ENCODE measurements around the gene PPRC1.
"Not testable (repeated sequence)": the region's sequence is repeated elsewhere in the genome, so short reads cannot be mapped to it uniquely, and the experiment has no call there.

PPRC1 gene

DNA sequence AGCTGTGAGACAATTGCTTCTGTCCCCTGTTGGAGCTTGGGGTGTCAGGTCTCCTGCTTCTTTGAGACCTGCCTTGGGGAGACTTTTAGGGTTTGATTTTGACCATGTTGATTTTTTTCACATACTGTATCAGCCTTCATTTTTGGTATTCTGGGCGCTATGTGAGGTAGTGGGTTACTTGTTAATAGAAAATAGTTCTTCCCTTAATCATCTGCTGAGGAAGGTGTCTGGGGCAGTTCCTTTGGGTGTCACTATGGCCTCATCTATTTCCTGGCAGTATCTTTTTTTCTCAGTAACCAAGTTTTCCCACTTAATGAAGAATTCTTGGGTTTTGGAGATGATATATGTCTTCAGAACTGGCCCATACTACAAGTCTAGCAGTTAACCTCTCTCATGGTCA is 14.7 kb downstream of the PPRC1 start:
- no peak for DNase-seq

DNA sequence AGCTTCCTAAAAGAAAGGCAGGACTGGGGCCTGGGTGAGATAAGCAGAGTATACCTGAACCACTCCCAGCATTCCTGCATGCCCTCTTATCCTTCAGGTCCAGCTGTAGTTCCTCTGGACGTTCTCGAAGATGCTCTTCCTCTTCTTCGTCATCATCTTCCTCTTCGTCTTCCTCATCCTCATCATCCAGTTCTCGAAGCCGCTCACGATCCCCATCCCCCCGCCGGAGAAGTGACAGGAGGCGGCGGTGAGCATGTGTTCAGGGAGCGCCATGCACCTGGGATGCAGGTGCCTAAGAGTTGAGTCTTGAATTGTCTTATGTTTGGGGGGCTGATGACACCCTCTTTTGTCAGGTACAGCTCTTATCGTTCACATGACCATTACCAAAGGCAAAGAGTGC is 15.4 kb downstream of the PPRC1 start:
- DNase-seq: no peak

DNA sequence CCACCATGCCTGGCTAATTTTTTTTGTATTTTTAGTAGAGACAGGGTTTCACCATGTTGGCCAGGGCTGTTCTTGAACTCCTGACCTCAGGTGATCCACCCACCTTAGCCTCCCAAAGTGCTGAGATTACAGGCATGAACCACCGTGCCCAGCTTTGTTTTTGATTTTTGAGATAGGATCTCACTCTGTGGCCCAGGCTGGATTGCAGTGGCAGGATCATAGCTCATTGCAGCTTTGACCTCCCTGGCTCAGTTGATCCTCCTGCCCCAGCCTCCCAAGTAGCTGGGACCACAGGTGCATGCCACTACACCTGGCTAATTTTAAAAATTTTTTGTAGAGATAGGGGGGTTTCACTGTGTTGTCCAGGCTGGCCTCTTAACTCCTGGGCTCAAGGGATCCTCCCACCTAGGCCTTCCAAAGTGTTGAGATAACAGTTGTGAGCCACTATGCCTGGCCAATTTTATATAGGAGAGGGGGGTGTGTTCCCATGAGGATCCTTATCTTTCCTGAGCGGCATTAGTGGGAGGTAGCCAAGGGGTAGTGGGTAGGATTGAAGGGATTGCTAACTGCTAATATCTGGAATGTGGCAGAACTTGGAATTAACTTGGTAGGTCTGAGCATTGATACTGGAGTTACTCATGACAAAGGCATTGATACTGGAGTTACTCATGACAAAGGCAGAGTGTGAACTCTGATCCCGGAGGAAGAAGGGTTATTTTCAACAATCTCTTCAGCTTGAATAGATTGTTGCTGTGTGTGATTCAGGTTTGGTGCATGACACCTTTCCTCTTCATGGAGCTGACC is 18.3 kb downstream of the PPRC1 start:
- no peak for DNase-seq

DNA sequence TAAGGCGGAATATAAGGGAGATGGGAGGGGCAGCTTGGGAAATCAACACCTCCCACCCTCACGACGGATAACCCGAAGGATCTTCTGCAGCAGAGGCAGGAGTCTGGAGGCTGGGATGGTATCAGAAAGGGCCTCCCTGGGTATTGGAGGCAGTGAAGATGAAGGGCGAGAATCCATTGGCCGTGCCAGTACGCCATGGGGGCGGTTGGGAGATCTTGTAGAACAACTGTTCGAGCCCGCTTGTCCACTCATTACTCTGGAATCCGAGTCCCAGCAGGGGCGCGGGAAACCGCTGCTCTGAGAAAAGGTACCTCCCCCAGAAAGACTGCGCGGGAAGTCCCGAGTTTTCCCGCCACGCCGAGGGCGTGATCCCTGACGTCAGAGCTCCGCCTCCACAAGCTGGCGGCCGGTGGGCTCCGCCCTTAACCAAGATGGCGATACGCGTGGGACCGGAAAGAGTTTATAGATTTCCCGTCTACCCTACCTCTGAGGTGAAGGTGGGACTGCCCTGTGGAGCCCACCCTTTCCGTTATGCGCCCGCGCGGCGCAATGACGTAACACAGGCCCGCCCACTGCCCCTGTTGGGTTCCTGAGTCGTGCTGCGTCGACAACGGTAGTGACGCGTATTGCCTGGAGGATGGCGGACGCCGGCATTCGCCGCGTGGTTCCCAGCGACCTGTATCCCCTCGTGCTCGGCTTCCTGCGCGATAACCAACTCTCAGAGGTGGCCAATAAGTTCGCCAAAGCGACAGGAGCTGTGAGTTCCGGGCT is 19.1 kb downstream of the PPRC1 start, which contains the start of gene NOLC1:
Gene NOLC1 (plus strand): TSS at position 616 of the 771 bp plus-strand sequence. CDS start 22 bp downstream, at position 638.
- peak; percentile 99 for DNase-seq

DNA sequence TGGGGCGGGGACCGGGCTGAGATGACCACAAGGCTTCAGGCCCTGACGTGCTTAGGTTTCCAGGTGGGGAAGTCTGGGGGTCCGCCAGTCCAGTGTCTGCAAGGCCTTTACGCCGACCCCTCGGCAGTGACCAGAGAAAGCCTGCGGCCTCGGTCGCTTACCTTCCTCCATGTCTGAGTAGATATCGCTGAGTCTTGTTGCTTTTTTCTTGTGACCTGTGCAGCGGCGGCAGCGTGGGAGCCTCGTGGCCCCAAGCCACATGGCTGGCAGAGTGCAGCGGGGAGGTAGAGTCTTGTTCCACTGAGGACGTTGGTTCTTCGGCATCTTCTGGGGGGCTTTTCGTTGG is 19.7 kb downstream of the PPRC1 start:
- DNase-seq: no peak

DNA sequence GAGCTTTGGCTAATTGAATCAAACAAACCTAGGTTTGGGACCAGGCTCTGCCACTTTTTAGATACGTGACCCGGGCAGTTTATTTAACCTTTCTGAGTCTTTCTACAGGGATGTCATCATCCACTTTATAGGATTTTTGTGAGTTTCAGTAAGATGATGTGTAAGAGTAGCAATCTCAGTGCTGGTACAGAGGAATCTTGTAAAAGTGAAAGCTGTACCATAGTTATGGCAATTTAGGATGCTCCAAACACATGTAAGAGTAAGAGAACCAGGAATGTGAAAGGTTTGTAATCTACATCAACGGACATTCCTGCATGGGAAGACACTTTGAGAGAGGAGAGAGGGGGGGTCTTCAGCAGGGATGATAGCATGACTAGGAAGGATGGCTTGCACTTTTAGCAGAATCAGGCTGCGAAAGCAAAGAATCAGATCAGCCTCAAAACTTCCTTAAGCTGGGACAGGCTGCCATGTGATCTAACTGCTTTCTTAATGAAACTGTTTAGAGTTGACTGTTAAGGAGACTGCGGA is 20.3 kb downstream of the PPRC1 start:
- DNase-seq: no peak

DNA sequence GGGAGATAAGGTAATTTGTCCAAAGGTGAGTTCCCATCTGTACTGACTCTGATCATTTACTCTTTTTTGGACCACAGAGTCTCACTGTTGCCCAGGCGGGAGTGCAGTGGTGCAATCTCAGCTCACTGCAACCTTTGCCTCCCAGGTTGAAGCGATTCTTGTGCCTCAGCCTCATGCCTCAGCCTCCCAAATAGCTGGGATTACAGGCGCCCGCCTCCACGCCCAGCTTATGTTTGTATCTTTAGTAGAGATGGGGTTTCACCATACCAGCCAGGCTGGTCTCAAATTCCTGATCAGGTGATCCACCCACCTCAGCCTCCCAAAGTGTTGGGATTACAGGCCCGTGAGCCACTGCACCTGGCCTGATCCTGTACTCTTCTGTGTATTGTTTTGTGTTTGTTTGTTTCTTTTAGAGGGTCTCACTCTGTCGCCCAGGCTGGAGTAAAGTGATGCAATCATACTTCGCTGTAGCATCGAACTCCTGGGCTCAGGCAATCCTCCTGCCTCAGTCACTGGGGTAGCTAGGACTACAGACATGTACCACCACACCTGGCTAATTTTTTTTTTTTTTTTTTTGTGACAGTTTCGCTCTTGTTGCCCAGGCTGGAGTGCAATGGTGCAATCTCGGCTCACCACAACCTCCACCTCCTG is 21.8 kb downstream of the PPRC1 start:
- no peak for DNase-seq

DNA sequence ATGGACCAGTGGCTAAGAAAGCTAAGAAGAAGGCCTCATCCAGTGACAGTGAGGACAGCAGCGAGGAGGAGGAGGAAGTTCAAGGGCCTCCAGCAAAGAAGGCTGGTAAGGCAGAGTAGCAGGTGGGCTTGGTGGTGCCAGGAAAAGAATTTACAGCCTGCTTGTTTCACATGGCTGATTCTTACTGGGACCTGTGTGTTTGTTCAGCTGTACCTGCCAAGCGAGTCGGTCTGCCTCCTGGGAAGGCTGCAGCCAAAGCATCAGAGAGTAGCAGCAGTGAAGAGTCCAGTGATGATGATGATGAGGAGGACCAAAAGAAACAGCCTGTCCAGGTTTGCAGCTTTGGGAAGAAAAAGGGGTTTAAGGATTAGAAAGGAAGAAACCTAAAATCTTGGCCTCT is 24.4 kb downstream of the PPRC1 start:
- no peak for DNase-seq

DNA sequence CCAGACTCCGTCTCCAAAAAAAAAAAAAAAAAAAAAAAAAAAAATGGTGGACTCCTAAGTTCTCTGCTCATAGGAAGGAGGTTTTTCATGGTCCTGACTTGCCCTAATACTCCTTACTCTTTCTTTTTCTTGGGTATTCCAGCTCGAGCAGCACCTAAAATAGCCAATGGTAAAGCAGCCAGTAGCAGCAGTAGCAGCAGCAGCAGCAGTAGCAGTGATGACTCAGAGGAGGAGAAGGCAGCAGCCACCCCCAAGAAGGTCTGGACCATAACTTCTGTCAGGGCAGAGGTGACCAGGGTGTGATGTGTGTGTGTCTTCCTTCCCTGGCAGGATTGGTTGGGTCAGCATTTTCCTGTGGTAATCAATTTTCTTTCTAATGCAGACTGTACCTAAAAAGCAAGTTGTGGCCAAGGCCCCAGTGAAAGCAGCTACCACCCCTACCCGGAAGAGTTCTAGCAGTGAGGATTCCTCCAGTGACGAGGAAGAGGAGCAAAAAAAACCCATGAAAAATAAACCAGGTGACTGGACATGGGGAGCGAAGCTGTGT is 26.3 kb downstream of the PPRC1 start:
- DNase-seq: no peak

- DNase-seq: no peak
These were observed 27.0 kb downstream of the PPRC1 start for GRCh38 chr10:102159831-102160230.

GRCh38 chr10:102163342-102163989 is 30.6 kb downstream of the PPRC1 start:
- no peak for DNase-seq

DNA sequence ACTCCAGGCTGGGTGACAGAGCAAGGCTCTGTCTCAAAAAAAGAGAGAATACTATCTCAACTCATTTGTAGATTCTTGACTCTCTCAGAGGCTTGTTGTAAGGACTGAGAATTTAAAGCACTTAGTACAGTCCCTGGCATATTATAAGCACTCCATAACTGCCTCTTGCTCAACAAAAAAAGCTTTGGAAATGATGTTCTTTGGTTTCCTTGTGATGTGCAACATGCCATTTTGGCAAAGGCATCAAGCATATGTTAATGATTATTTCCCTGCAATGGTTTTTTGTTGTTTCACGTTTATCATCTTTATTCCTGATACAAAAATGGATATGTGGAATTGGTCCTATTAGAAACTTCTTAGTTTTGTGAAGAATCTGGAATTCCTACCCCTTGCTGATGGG is 35.0 kb downstream of the PPRC1 start:
- no peak for DNase-seq

DNA sequence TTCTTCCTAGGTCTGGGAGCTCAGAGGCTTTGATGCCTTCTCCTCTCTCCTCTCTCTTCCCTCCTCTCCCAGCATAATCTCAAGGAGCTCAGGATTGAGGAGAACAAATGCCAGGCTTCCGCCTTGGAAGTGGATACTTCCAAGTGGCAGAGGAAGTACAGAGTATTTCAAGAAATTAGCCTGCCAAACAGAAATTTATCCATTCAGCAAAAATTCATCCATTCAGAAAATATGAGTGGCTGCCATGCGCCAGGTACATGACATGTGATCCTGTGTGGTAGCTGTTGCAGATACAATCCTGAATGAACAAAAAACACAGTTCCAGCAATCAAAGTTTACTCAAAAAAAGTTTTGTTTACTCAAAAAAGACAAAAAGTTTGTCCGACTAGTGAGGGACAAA is 37.8 kb downstream of the PPRC1 start:
- DNase-seq: no peak

GRCh38 chr10:102172288-102172687 is 39.4 kb downstream of the PPRC1 start:
- no peak for DNase-seq

DNA sequence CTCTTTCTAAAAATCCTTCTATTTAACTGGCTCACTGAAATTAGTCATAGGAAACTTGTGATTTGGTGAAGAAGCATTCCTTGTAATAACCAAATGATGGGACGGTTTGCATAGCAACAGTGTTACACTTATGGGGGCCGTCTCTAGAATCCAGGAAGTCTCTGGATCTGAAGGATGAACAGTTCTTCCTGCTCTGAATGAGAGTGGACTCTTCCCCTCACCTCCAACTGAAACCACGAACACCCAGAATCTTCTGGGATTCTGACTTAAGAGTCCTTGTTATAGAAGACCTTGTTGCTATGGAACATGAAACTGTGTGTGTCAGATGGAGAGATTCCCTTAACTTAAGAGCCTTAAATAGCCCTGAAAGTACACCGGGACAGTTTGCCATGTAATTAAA is 42.6 kb downstream of the PPRC1 start:
- DNase-seq: no peak

- DNase-seq: no peak
These were observed 51.8 kb downstream of the PPRC1 start for GRCh38 chr10:102184606-102185005.

DNA sequence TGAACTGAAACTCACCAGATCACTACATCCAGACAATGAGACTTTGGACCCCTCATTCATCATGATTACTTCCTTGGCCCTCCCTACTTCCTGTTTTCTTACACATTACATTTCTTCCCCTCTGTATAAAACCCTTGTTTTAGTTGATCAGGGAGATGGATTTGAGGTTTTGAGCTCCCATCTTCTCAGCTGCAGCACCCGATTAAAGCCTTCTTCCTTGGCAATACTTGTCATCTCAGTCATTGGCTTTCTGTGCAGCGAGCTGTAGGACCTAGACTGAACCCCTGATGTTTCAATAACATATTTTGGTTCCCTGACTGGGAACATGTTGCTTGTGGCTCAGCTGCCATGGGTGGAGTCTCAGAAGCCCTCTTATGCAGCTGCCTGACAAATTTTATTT is 52.4 kb downstream of the PPRC1 start:
- no peak for DNase-seq

GRCh38 chr10:102185811-102186527 is 53.1 kb downstream of the PPRC1 start:
- DNase-seq: no peak

- no peak for DNase-seq
These were observed 55.6 kb downstream of the PPRC1 start for GRCh38 chr10:102188298-102188940.

- DNase-seq: not testable (repeated sequence)
These were observed 56.4 kb downstream of the PPRC1 start for GRCh38 chr10:102188941-102189898.

All from femur (tissue), 1 donor.